Calu3 (cell line): ENCODE data around the gene NETO2. TPM values are rescaled to one million over a fixed set of nuclear protein-coding genes. Genes with fewer than 3 reads are reported as not detected.

Experiments
- BruUV-seq: library from RNA; stranded (reverse); fragments of 400-500 nt; replicated peaks from 2 replicates; lab custom pipeline; 2021; lab: Mats Ljungman, UMichigan
- CTCF ChIA-PET: fragments of 300-600 bp; sonication (Branson Sonifier 250); formaldehyde crosslinking; loops from one replicate; lab custom pipeline; 2022; ENCODE audit warnings: antibody characterized with exemption; lab: Charles Lee
- DNase-seq: peaks from one replicate; pipeline ENCODE4 v3.0.0; 2022
- H3K27ac Mint-ChIP-seq: one replicate; pipeline ENCODE4 v1.8.0; 2022; ENCODE audit warnings: mixed read lengths; ENCODE audit not compliant: unreplicated experiment
- H3K27me3 Mint-ChIP-seq: one replicate; pipeline ENCODE4 v1.8.0; 2022; ENCODE audit warnings: mixed read lengths; ENCODE audit not compliant: unreplicated experiment
- H3K36me3 Mint-ChIP-seq: one replicate; pipeline ENCODE4 v1.8.0; 2022; ENCODE audit warnings: mild to moderate bottlenecking, moderate library complexity, mixed read lengths; ENCODE audit not compliant: insufficient read depth, unreplicated experiment
- H3K4me1 Mint-ChIP-seq: one replicate; pipeline ENCODE4 v1.8.0; 2022; ENCODE audit warnings: mild to moderate bottlenecking, low read depth, mixed read lengths; ENCODE audit not compliant: unreplicated experiment
- H3K4me3 Mint-ChIP-seq: one replicate; pipeline ENCODE4 v1.8.0; 2022; ENCODE audit warnings: mild to moderate bottlenecking, low read depth, moderate library complexity, mixed read lengths; ENCODE audit not compliant: unreplicated experiment
- H3K9me3 Mint-ChIP-seq: one replicate; pipeline ENCODE4 v1.8.0; 2022; ENCODE audit warnings: low read depth, mixed read lengths; ENCODE audit not compliant: unreplicated experiment
- CTCF ChIP-seq: fragments of 200-600 bp; IDR thresholded peaks from one replicate; pipeline ENCODE4 v1.8.0; 2022; ENCODE audit warnings: antibody characterized with exemption; ENCODE audit not compliant: unreplicated experiment
- intact Hi-C: fragments of 100-400 bp; cut with micrococcal nuclease; formaldehyde crosslinking; loops from one replicate; pipeline ENCODE4 v1.10.0; 2022; ENCODE audit not compliant: unreplicated experiment
- total RNA-seq: library from RNA; stranded (reverse); gene quantifications from 2 replicates; pipeline ENCODE4 v1.2.3, GENCODE V29; 2022

Gene NETO2
- total RNA-seq, 1 experiment from 2014 or later = 83.5 TPM

GRCh38 chr16:47132308-47132707, 11.4 kb downstream of the NETO2 start:
- no TSS peak for BruUV-seq
- H3K36me3 Mint-ChIP-seq = peaks cover 5% of the 10 kb centered on the region
- H3K4me1 Mint-ChIP-seq = peaks cover 33% of the 10 kb centered on the region
- H3K27me3 Mint-ChIP-seq = no peaks in the 10 kb centered on the region
- TF ChIP-seq CTCF = no peak
- CTCF ChIA-PET = no interaction called here
- DNase-seq = no peak
- intact Hi-C loops = no loop called here
- H3K9me3 Mint-ChIP-seq = no peaks in the 10 kb centered on the region
- H3K4me3 Mint-ChIP-seq = no peak overlapping the region
- no peak overlapping the region for H3K27ac Mint-ChIP-seq

GRCh38 chr16:47129755-47130435, 13.8 kb downstream of the NETO2 start:
- no peak for TF ChIP-seq CTCF
- no peaks in the 10 kb centered on the region for H3K9me3 Mint-ChIP-seq
- no peak overlapping the region for H3K4me3 Mint-ChIP-seq

GRCh38 chr16:47127541-47127940, 16.2 kb downstream of the NETO2 start:
- peaks cover 8% of the 10 kb centered on the region for H3K4me1 Mint-ChIP-seq
- no peak for DNase-seq
- CTCF ChIA-PET = no interaction called here
- TF ChIP-seq CTCF = no peak
- no peaks in the 10 kb centered on the region for H3K9me3 Mint-ChIP-seq
- no peak overlapping the region for H3K27ac Mint-ChIP-seq
- H3K36me3 Mint-ChIP-seq = peaks cover 9% of the 10 kb centered on the region
- BruUV-seq = no TSS peak
- no peaks in the 10 kb centered on the region for H3K27me3 Mint-ChIP-seq
- H3K4me3 Mint-ChIP-seq = no peak overlapping the region
- intact Hi-C loops = no loop called here

More at GRCh38 chr16:47129755-47130435, 13.8 kb downstream of the NETO2 start:
- CTCF ChIA-PET = interaction anchor here (0.5 kb wide), 1 partner anchor 277 kb away, joined by 5 read pairs; no protein-coding TSS in a partner anchor
- no peaks in the 10 kb centered on the region for H3K27me3 Mint-ChIP-seq
- H3K27ac Mint-ChIP-seq = no peak overlapping the region
- no TSS peak for BruUV-seq
- H3K4me1 Mint-ChIP-seq = peaks cover 23% of the 10 kb centered on the region
- peaks cover 9% of the 10 kb centered on the region for H3K36me3 Mint-ChIP-seq
- intact Hi-C loops = no loop called here
- DNase-seq = no peak

GRCh38 chr16:47125757-47126156, 18.0 kb downstream of the NETO2 start:
- Mint-ChIP-seq H3K4me3 (no peak overlapping the region), H3K27ac (no peak overlapping the region), H3K27me3 (no peaks in the 10 kb centered on the region), H3K36me3 (peaks cover 13% of the 10 kb centered on the region), H3K4me1 (peaks cover 8% of the 10 kb centered on the region), H3K9me3 (no peaks in the 10 kb centered on the region)
- CTCF ChIA-PET = no interaction called here
- no peak for TF ChIP-seq CTCF
- intact Hi-C loops = no loop called here
- BruUV-seq = no TSS peak
- no peak for DNase-seq
